Measurements from ENCODE around the gene TUBB2B.
A peak's percentile ranks its signal among the peaks of the same experiment; 100 is the strongest.
"Not testable (repeated sequence)": the region's sequence is repeated elsewhere in the genome, so short reads cannot be mapped to it uniquely, and the experiment has no call there.

The TUBB2B gene

GRCh38 chr6:3206339-3207015 lies 21.0 kb downstream of the TUBB2B start:
- H3K9ac ChIP-seq (ENCODE audit: low read length): peak overlapping the region; percentile 27
- no peak for DNase-seq (ENCODE audit: low read depth)
- H3K4me3 ChIP-seq (ENCODE audit: low read length): peak overlapping the region; percentile 30
- H3K9me3 ChIP-seq (ENCODE audit: control insufficient read depth, low read length): no peaks in the 10 kb centered on the region
- no peaks in the 10 kb centered on the region for H3K36me3 ChIP-seq (ENCODE audit: control insufficient read depth, insufficient read depth, low read length, severe bottlenecking)
- H3K4me1 ChIP-seq (ENCODE audit: control insufficient read depth, insufficient read depth, low read length): peaks cover 49% of the 10 kb centered on the region
- no peaks in the 10 kb centered on the region for H3K27me3 ChIP-seq (replicated peaks; ENCODE audit: control insufficient read depth, insufficient read depth, low read length)

DNA sequence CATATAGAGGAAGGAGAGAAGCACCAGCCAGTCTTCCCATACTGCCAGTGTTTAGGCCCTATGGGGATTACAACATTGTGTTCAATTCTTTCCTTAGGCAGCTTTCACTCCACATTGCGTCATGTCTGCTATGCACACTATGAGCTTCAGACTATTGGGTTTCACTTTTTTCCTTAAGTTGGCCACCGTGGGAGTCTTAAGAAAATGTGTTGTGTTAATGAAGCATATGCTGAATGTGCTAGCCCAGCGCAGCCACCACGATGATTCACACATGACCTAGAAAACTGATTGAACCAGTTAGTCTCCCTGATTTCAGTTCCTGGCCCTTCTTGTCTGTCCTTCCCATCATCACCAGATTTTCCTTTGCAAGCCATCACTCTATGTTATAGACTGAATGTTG lies 21.5 kb downstream of the TUBB2B start:
- Histone ChIP-seq H3K4me3 (ENCODE audit: low read length) (peak overlapping the region; percentile 30), H3K9me3 (ENCODE audit: control insufficient read depth, low read length) (no peaks in the 10 kb centered on the region), H3K4me1 (ENCODE audit: control insufficient read depth, insufficient read depth, low read length) (peaks cover 49% of the 10 kb centered on the region), H3K36me3 (ENCODE audit: control insufficient read depth, insufficient read depth, low read length, severe bottlenecking) (no peaks in the 10 kb centered on the region), H3K9ac (ENCODE audit: low read length) (peak overlapping the region; percentile 27), H3K27me3 (replicated peaks; ENCODE audit: control insufficient read depth, insufficient read depth, low read length) (no peaks in the 10 kb centered on the region)
- peak; percentile 93 for DNase-seq (ENCODE audit: low read depth)

- Histone ChIP-seq H3K4me1 (ENCODE audit: control insufficient read depth, insufficient read depth, low read length) (peaks cover 45% of the 10 kb centered on the region), H3K9ac (ENCODE audit: low read length) (no peak overlapping the region), H3K4me3 (ENCODE audit: low read length) (no peak overlapping the region), H3K9me3 (ENCODE audit: control insufficient read depth, low read length) (no peaks in the 10 kb centered on the region), H3K36me3 (ENCODE audit: control insufficient read depth, insufficient read depth, low read length, severe bottlenecking) (no peaks in the 10 kb centered on the region), H3K27me3 (replicated peaks; ENCODE audit: control insufficient read depth, insufficient read depth, low read length) (no peaks in the 10 kb centered on the region)
- no peak for DNase-seq (ENCODE audit: low read depth)
Measured at GRCh38 chr6:3204921-3205320, 22.5 kb downstream of the TUBB2B start.

- H3K9me3 ChIP-seq (ENCODE audit: control insufficient read depth, low read length): peaks cover 3% of the 10 kb centered on the region
- peaks cover 28% of the 10 kb centered on the region for H3K4me1 ChIP-seq (ENCODE audit: control insufficient read depth, insufficient read depth, low read length)
- no peaks in the 10 kb centered on the region for H3K27me3 ChIP-seq (replicated peaks; ENCODE audit: control insufficient read depth, insufficient read depth, low read length)
- peak; percentile 36 for DNase-seq (ENCODE audit: low read depth)
- no peak overlapping the region for H3K4me3 ChIP-seq (ENCODE audit: low read length)
- no peaks in the 10 kb centered on the region for H3K36me3 ChIP-seq (ENCODE audit: control insufficient read depth, insufficient read depth, low read length, severe bottlenecking)
- no peak overlapping the region for H3K9ac ChIP-seq (ENCODE audit: low read length)
Measured at GRCh38 chr6:3202999-3203696, 24.3 kb downstream of the TUBB2B start.

DNA sequence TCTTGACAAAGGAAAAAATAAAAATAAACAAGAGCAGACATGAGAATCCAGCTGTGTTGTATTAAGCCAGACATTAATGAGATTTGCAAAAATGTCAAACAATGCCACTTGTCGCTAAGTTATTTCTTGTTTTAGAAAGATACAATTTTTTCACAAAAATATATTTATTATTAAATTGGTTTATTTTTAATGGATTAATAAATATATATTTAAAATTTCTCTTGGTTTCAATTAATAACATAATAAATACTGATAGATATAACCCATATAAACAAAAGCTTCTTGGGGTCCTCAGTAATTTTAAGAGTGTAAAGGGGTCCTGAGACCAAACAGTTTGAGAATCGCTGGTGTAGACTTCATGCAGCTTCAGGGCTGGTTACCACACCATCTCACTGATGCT lies 26.1 kb downstream of the TUBB2B start:
- Histone ChIP-seq H3K4me1 (ENCODE audit: control insufficient read depth, insufficient read depth, low read length) (peaks cover 11% of the 10 kb centered on the region), H3K27me3 (replicated peaks; ENCODE audit: control insufficient read depth, insufficient read depth, low read length) (no peaks in the 10 kb centered on the region), H3K9ac (ENCODE audit: low read length) (no peak overlapping the region), H3K36me3 (ENCODE audit: control insufficient read depth, insufficient read depth, low read length, severe bottlenecking) (no peaks in the 10 kb centered on the region), H3K9me3 (ENCODE audit: control insufficient read depth, low read length) (peaks cover 3% of the 10 kb centered on the region), H3K4me3 (ENCODE audit: low read length) (no peak overlapping the region)
- DNase-seq (ENCODE audit: low read depth): no peak

DNA sequence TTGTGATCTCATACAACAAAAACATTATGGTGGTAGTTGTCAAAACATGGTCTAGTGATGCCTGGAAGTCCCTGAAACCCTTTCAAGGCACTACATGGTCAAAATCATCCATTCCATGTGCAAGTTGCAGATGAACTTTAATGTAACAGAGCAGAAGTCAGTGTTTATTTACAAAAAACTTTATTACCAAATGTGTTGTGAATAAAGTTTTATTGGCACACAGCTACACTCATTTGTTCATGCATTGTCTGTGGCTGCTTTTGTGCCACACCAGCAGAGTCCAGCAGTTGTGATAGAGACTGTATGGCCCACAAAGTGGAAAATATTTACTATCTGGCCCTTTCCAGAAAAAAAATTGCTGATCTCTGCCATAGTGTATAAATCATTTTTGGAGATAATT lies 26.8 kb downstream of the TUBB2B start:
- no peaks in the 10 kb centered on the region for H3K27me3 ChIP-seq (replicated peaks; ENCODE audit: control insufficient read depth, insufficient read depth, low read length)
- H3K9me3 ChIP-seq (ENCODE audit: control insufficient read depth, low read length): peaks cover 3% of the 10 kb centered on the region
- peaks cover 5% of the 10 kb centered on the region for H3K4me1 ChIP-seq (ENCODE audit: control insufficient read depth, insufficient read depth, low read length)
- no peak for DNase-seq (ENCODE audit: low read depth)
- H3K4me3 ChIP-seq (ENCODE audit: low read length): no peak overlapping the region
- H3K9ac ChIP-seq (ENCODE audit: low read length): no peak overlapping the region
- no peaks in the 10 kb centered on the region for H3K36me3 ChIP-seq (ENCODE audit: control insufficient read depth, insufficient read depth, low read length, severe bottlenecking)

- no peak overlapping the region for H3K9ac ChIP-seq (ENCODE audit: low read length)
Measured at GRCh38 chr6:3199382-3199781, 28.1 kb downstream of the TUBB2B start.

DNA sequence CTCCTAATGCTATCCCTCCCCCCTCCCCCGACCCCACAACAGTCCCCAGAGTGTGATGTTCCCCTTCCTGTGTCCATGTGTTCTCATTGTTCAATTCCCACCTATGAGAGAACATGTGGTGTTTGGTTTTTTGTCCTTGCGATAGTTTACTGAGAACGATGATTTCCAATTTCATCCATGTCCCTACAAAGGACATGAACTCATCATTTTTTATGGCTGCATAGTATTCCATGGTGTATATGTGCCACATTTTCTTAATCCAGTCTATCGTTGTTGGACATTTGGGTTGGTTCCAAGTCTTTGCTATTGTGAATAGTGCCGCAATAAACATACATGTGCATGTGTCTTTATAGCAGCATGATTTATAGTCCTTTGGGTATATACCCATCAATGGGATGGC lies 29.7 kb downstream of the TUBB2B start:
- not testable (repeated sequence) for H3K36me3 ChIP-seq (ENCODE audit: control insufficient read depth, insufficient read depth, low read length, severe bottlenecking); H3K9me3 ChIP-seq (ENCODE audit: control insufficient read depth, low read length); DNase-seq (ENCODE audit: low read depth); H3K4me1 ChIP-seq (ENCODE audit: control insufficient read depth, insufficient read depth, low read length); H3K27me3 ChIP-seq (replicated peaks; ENCODE audit: control insufficient read depth, insufficient read depth, low read length); H3K9ac ChIP-seq (ENCODE audit: low read length); H3K4me3 ChIP-seq (ENCODE audit: low read length)

More at GRCh38 chr6:3199382-3199781, 28.1 kb downstream of the TUBB2B start:
- Histone ChIP-seq H3K4me3 (ENCODE audit: low read length) (no peak overlapping the region), H3K9me3 (ENCODE audit: control insufficient read depth, low read length) (peaks cover 3% of the 10 kb centered on the region), H3K36me3 (ENCODE audit: control insufficient read depth, insufficient read depth, low read length, severe bottlenecking) (no peaks in the 10 kb centered on the region), H3K27me3 (replicated peaks; ENCODE audit: control insufficient read depth, insufficient read depth, low read length) (no peaks in the 10 kb centered on the region), H3K4me1 (ENCODE audit: control insufficient read depth, insufficient read depth, low read length) (no peaks in the 10 kb centered on the region)
- DNase-seq (ENCODE audit: low read depth): no peak

DNA sequence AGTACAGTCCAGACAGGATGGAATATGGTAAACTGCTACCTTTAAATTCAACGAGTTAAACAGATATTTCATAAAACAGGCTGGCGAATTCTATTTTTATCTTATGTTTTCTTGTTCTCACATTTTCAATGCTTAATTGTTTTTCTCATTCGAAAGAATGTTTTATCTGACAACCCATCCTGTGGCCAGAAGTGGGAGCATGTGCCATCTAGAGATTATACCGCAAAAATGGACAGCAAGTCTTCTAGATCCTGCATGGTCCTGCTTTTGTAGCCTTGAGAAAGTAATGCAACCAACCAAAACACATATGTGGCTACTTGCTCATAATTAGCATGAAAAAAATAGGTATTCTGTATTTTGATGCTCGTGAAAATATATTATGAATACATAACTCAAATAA lies 30.7 kb downstream of the TUBB2B start:
- no peak overlapping the region for H3K9ac ChIP-seq (ENCODE audit: low read length)
- no peak for DNase-seq (ENCODE audit: low read depth)
- H3K27me3 ChIP-seq (replicated peaks; ENCODE audit: control insufficient read depth, insufficient read depth, low read length): no peaks in the 10 kb centered on the region
- H3K4me3 ChIP-seq (ENCODE audit: low read length): no peak overlapping the region
- H3K4me1 ChIP-seq (ENCODE audit: control insufficient read depth, insufficient read depth, low read length): no peaks in the 10 kb centered on the region
- no peaks in the 10 kb centered on the region for H3K36me3 ChIP-seq (ENCODE audit: control insufficient read depth, insufficient read depth, low read length, severe bottlenecking)
- peaks cover 3% of the 10 kb centered on the region for H3K9me3 ChIP-seq (ENCODE audit: control insufficient read depth, low read length)

- H3K27me3 ChIP-seq (replicated peaks; ENCODE audit: control insufficient read depth, insufficient read depth, low read length): peaks cover under 1% of the 10 kb centered on the region
- H3K36me3 ChIP-seq (ENCODE audit: control insufficient read depth, insufficient read depth, low read length, severe bottlenecking): no peaks in the 10 kb centered on the region
- no peaks in the 10 kb centered on the region for H3K4me1 ChIP-seq (ENCODE audit: control insufficient read depth, insufficient read depth, low read length)
- no peak overlapping the region for H3K9ac ChIP-seq (ENCODE audit: low read length)
- H3K4me3 ChIP-seq (ENCODE audit: low read length): no peak overlapping the region
- DNase-seq (ENCODE audit: low read depth): no peak
- peaks cover 4% of the 10 kb centered on the region for H3K9me3 ChIP-seq (ENCODE audit: control insufficient read depth, low read length)
Measured at GRCh38 chr6:3195695-3196497, 31.6 kb downstream of the TUBB2B start.

- peaks cover 6% of the 10 kb centered on the region for H3K27me3 ChIP-seq (replicated peaks; ENCODE audit: control insufficient read depth, insufficient read depth, low read length)
- no peak overlapping the region for H3K9ac ChIP-seq (ENCODE audit: low read length)
- peaks cover 9% of the 10 kb centered on the region for H3K9me3 ChIP-seq (ENCODE audit: control insufficient read depth, low read length)
- H3K36me3 ChIP-seq (ENCODE audit: control insufficient read depth, insufficient read depth, low read length, severe bottlenecking): no peaks in the 10 kb centered on the region
- H3K4me1 ChIP-seq (ENCODE audit: control insufficient read depth, insufficient read depth, low read length): no peaks in the 10 kb centered on the region
- DNase-seq (ENCODE audit: low read depth): no peak
- no peak overlapping the region for H3K4me3 ChIP-seq (ENCODE audit: low read length)
Measured at GRCh38 chr6:3195420-3195694, 32.1 kb downstream of the TUBB2B start.

Data from adipocyte (in vitro differentiated cells).